Gastrocnemius medialis (tissue), 4 donors: ENCODE results near the gene MAN2A1.

ENCODE experiments used
- CTCF ChIP-seq, 5 experiments: fragments of 450-650 bp in 3 of 5; fragments of 200-600 bp in 2 of 5; sonication (generic) in 2 of 5; IDR thresholded peaks in 4 of 5; conservative IDR thresholded peaks in 1 of 5; 1 replicate in 4 of 5; 2 replicates in 1 of 5; pipeline ENCODE4 v1.5.1; 2016 to 2019; ENCODE audit warnings: antibody characterized with exemption in 5 of 5, mild to moderate bottlenecking in 3 of 5, moderate library complexity in 3 of 5
- POLR2A ChIP-seq, 2 donors: fragments of 450-650 bp; IDR thresholded peaks; one replicate each; pipeline ENCODE4 v1.6.1; 2017; ENCODE audit warnings: antibody characterized with exemption in 2 of 2, mild to moderate bottlenecking in 2 of 2, moderate library complexity in 2 of 2

GRCh38 chr5:109689740-109690241, at the start of gene MAN2A1:
- TF ChIP-seq CTCF (IDR thresholded peaks at IDR 0.05 in 4 of 5, conservative IDR thresholded peaks at IDR 0.05 in 1 of 5) (no peak), POLR2A (IDR thresholded peaks at IDR 0.05) (no peak)
